CD4-positive, alpha-beta T cell treated with Interferon alpha-2 for 1 hour (primary cell): ENCODE results near the gene SLC22A6.
"Not testable (repeated sequence)": the region's sequence is repeated elsewhere in the genome, so short reads cannot be mapped to it uniquely, and the experiment has no call there.

ENCODE experiments used
- DNase-seq, 2 donors: peaks; one replicate each; pipeline ENCODE4 v3.0.0-alpha.2; 2020 to 2022

The SLC22A6 gene

GRCh38 chr11:62985041-62985750, 429 bp upstream of the SLC22A6 start:
- no peak for DNase-seq

- DNase-seq: no peak
Measured at GRCh38 chr11:62983536-62984199, 1.1 kb downstream of the SLC22A6 start.

- DNase-seq: no peak
Measured at GRCh38 chr11:62981743-62982142, 3.0 kb downstream of the SLC22A6 start.

- DNase-seq: no peak
Measured at GRCh38 chr11:62980133-62980760, 4.5 kb downstream of the SLC22A6 start.

GRCh38 chr11:62976109-62976508, 8.7 kb downstream of the SLC22A6 start:
- DNase-seq: no peak

- no peak for DNase-seq
Measured at GRCh38 chr11:62974848-62975522, 9.8 kb downstream of the SLC22A6 start.

- DNase-seq: no peak
Measured at GRCh38 chr11:62965574-62965973, 19.2 kb downstream of the SLC22A6 start.

- DNase-seq: no peak
Measured at GRCh38 chr11:62962391-62962790, 22.4 kb downstream of the SLC22A6 start.

- DNase-seq: no peak
Measured at GRCh38 chr11:62961017-62961570, 23.7 kb downstream of the SLC22A6 start.

- no peak for DNase-seq
Measured at GRCh38 chr11:62959422-62959980, 25.3 kb downstream of the SLC22A6 start.

GRCh38 chr11:62958547-62959421, 26.0 kb downstream of the SLC22A6 start:
- no peak for DNase-seq

- no peak for DNase-seq
Measured at GRCh38 chr11:62957147-62957546, 27.6 kb downstream of the SLC22A6 start.

- no peak for DNase-seq
Measured at GRCh38 chr11:62954478-62954877, 30.3 kb downstream of the SLC22A6 start.

- no peak for DNase-seq
Measured at GRCh38 chr11:62953811-62954210, 31.0 kb downstream of the SLC22A6 start.

GRCh38 chr11:62948765-62949320, 35.9 kb downstream of the SLC22A6 start:
- no peak for DNase-seq

GRCh38 chr11:62945538-62945937, 39.2 kb downstream of the SLC22A6 start:
- DNase-seq: not testable (repeated sequence)

GRCh38 chr11:62937528-62937927, 47.2 kb downstream of the SLC22A6 start:
- not testable (repeated sequence) for DNase-seq

GRCh38 chr11:62934496-62934785, 50.3 kb downstream of the SLC22A6 start:
- no peak for DNase-seq

- no peak for DNase-seq
Measured at GRCh38 chr11:62933750-62934495, 50.8 kb downstream of the SLC22A6 start.

- no peak for DNase-seq
Measured at GRCh38 chr11:62933285-62933684, 51.5 kb downstream of the SLC22A6 start.
